Lower lobe of right lung (tissue), 2 donors: ENCODE data around the gene CCDC88C. TPM values are rescaled to one million over a fixed set of nuclear protein-coding genes. Genes with fewer than 3 reads are reported as not detected.

ENCODE experiments used
- ATAC-seq, 2 donors: fragments of 200-7000 bp; cut with Tn5 transposase; one replicate each; pipeline ENCODE4 v1.9.1; 2020 to 2022; ENCODE audit warnings: mild to moderate bottlenecking in 2 of 2, moderate library complexity in 2 of 2
- DNase-seq: peaks from one replicate; pipeline ENCODE4 v3.0.0-alpha.2; 2020
- H3K27ac ChIP-seq: fragments of 200-600 bp; one replicate; pipeline ENCODE4 v1.8.0; 2022
- H3K27me3 ChIP-seq: fragments of 200-600 bp; one replicate; pipeline ENCODE4 v1.8.0; 2022; ENCODE audit warnings: low read depth
- H3K36me3 ChIP-seq: fragments of 200-600 bp; one replicate; pipeline ENCODE4 v1.8.0; 2022; ENCODE audit warnings: mild to moderate bottlenecking
- H3K4me1 ChIP-seq: fragments of 200-600 bp; one replicate; pipeline ENCODE4 v1.8.0; 2022
- H3K4me3 ChIP-seq: fragments of 200-600 bp; one replicate; pipeline ENCODE4 v1.8.0; 2022; ENCODE audit warnings: mild to moderate bottlenecking
- H3K9me3 ChIP-seq: fragments of 200-600 bp; one replicate; pipeline ENCODE4 v1.8.0; 2022
- intact Hi-C: fragments of 100-400 bp; cut with DNase I; formaldehyde crosslinking; loops from one replicate; pipeline ENCODE4 v1.11.0; 2022
- total RNA-seq: library from RNA; stranded (reverse); fragmentation: NEBNext Ultra II Directional; extraction: Animal tissue kit (Norgen Biotek cat#: 25700); gene quantifications from one replicate; pipeline ENCODE4 v1.2.1, GENCODE V29; 2021
- TF ChIP-seq, protein P1 (sequence below): fragments of 200-600 bp; IDR thresholded peaks from one replicate; pipeline ENCODE4 v1.8.0; 2022; ENCODE audit warnings: antibody characterized with exemption, mild to moderate bottlenecking
- donor health status: DM: no; HTN: yes; CAD: no; lungs with severe emphysema.

CCDC88C gene
- total RNA-seq, 1 donor from 2014 or later: 45.8 TPM

DNA sequence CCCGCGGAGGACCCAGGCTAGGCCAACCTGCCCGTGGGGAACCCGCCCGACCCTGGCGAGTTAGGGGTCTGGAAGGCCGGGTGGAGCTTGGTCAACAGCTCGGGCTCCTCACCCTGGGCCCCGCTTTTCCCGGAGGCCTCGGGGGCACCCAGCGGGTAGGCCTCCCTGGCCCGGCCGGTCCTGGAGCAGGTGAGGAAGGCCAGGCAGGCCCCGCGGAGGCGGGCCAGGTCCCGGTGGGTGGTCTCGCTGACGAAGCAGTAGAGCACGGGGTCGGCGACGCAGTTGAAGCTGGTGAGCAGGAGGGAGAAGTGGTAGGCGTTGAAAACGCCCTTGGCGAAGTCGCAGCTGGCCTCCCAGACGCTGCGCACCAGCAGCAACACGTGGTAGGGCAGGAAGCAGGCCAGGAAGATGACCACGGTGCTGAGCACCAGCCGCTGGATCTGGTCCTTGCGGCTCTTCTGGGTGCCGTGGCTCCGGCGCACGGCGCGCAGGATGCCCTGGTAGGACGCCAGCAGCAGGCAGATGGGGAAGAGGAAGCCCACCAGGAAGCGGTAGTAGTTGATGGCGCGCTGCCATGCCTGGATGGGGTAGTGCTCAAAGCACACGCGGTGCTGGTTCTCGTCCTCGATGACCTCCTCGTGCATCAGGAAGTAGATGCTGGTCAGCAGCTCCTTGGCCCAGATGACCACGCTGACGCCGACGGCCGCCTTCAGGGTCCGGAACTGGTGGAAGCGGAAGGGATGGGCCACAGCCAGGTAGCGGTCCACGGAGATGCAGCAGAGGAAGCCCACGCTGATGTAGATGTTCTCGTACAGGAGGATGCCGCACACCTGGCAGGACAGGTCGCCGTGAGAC is 183.5 kb downstream of the CCDC88C start:
- intact Hi-C loops: no loop called here
- H3K4me3 ChIP-seq: no peak overlapping the region
- DNase-seq (peak; percentile 56), ATAC-seq (no peak)
- no peaks in the 10 kb centered on the region for H3K9me3 ChIP-seq
- no peaks in the 10 kb centered on the region for H3K36me3 ChIP-seq
- peaks cover 42% of the 10 kb centered on the region for H3K4me1 ChIP-seq
- no peaks in the 10 kb centered on the region for H3K27me3 ChIP-seq
- no peak overlapping the region for H3K27ac ChIP-seq
- TF ChIP-seq, protein P1, sequence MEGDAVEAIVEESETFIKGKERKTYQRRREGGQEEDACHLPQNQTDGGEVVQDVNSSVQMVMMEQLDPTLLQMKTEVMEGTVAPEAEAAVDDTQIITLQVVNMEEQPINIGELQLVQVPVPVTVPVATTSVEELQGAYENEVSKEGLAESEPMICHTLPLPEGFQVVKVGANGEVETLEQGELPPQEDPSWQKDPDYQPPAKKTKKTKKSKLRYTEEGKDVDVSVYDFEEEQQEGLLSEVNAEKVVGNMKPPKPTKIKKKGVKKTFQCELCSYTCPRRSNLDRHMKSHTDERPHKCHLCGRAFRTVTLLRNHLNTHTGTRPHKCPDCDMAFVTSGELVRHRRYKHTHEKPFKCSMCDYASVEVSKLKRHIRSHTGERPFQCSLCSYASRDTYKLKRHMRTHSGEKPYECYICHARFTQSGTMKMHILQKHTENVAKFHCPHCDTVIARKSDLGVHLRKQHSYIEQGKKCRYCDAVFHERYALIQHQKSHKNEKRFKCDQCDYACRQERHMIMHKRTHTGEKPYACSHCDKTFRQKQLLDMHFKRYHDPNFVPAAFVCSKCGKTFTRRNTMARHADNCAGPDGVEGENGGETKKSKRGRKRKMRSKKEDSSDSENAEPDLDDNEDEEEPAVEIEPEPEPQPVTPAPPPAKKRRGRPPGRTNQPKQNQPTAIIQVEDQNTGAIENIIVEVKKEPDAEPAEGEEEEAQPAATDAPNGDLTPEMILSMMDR: no peak

DNA sequence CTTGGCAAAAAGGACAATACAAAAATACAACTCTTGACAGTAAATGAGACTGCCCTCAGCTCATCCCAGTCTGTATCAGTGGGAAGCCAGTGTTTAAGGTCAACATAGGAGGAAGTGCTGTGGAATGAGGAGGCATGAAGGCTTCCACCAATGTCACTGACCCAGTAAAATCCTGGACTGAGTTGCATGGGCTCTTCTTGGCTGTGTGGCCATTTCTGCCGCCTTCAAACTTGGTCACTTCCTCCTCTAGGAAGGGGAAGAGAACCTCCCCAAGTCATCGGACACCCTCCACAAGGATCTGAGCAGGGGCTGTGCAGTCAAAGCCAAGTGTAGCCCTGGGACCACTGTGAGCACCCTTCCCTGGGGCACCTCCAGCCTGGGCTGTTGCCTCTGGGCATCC is 185.0 kb downstream of the CCDC88C start:
- ATAC-seq (peak; percentile 9 to 24), DNase-seq (no peak)
- Histone ChIP-seq H3K4me3 (no peak overlapping the region), H3K27ac (peak overlapping the region; percentile 49), H3K27me3 (no peaks in the 10 kb centered on the region), H3K36me3 (peaks cover 10% of the 10 kb centered on the region), H3K4me1 (peaks cover 48% of the 10 kb centered on the region), H3K9me3 (no peaks in the 10 kb centered on the region)
- TF ChIP-seq, protein P1: no peak
- intact Hi-C loops: no loop called here

DNA sequence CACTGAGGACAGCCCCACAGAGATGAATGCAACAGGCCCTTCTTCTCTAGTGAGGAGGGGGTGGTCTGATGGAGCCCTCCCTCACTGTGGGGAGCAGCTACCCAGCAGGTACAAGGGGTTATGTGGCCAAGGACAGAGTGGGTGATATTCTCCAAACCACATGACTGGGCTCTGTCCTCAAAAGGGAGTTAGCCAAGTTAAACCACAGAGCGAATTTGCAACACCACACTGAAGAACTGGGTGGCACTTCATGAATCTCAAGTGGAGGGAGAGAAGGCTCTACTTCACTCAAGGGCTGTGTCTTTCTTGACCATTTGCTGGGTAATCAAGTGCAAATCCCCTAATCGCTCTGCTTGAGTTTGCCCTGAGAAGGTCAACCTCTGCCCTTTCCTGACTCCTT is 185.6 kb downstream of the CCDC88C start:
- H3K9me3 ChIP-seq: no peaks in the 10 kb centered on the region
- DNase-seq (no peak), ATAC-seq (peak; percentile 68 to 73)
- intact Hi-C loops: no loop called here
- no peak overlapping the region for H3K4me3 ChIP-seq
- TF ChIP-seq, protein P1: no peak
- peak overlapping the region; percentile 49 for H3K27ac ChIP-seq
- no peaks in the 10 kb centered on the region for H3K27me3 ChIP-seq
- peaks cover 10% of the 10 kb centered on the region for H3K36me3 ChIP-seq
- H3K4me1 ChIP-seq: peaks cover 49% of the 10 kb centered on the region

DNA sequence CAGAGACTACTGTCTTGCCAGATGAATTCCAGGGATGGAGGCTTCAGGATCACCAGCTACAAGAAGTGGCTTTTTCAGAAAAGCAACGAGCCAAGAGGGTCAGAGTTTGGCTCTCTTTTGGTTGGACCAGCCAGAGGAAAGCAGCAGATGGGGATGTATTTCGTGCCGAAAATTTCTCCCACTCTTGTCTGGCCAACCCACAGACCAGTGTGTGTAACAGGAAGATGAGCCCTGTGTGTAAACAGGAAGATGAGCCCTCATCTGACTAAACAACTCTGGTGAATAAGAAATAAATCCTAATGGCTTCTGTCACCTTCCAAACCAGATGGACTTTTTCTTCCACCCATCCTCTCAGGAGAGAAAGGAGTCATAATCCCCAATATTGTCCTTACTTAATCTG is 186.2 kb downstream of the CCDC88C start:
- Histone ChIP-seq H3K27me3 (no peaks in the 10 kb centered on the region), H3K4me3 (no peak overlapping the region), H3K27ac (peak overlapping the region; percentile 49), H3K4me1 (peaks cover 49% of the 10 kb centered on the region), H3K9me3 (no peaks in the 10 kb centered on the region), H3K36me3 (peaks cover 10% of the 10 kb centered on the region)
- ATAC-seq: no peak
- intact Hi-C loops: no loop called here
- TF ChIP-seq, protein P1: no peak
- DNase-seq: no peak

- H3K4me1 ChIP-seq: peaks cover 49% of the 10 kb centered on the region
- intact Hi-C loops: no loop called here
- no peaks in the 10 kb centered on the region for H3K9me3 ChIP-seq
- TF ChIP-seq, protein P1: no peak
- peaks cover 11% of the 10 kb centered on the region for H3K36me3 ChIP-seq
- peak overlapping the region; percentile 24 for H3K27ac ChIP-seq
- DNase-seq (no peak), ATAC-seq (no peak)
- no peaks in the 10 kb centered on the region for H3K27me3 ChIP-seq
- H3K4me3 ChIP-seq: no peak overlapping the region
These were observed 187.1 kb downstream of the CCDC88C start for GRCh38 chr14:91230397-91231035.
